GM19240 (cell line): Measurements from ENCODE around the gene TGM6.

Experiments used
- DNase-seq: peaks from one replicate; pipeline ENCODE4 v3.0.0; 2011; ENCODE audit warnings: low spot score; ENCODE audit not compliant: insufficient read length

The TGM6 gene

DNA sequence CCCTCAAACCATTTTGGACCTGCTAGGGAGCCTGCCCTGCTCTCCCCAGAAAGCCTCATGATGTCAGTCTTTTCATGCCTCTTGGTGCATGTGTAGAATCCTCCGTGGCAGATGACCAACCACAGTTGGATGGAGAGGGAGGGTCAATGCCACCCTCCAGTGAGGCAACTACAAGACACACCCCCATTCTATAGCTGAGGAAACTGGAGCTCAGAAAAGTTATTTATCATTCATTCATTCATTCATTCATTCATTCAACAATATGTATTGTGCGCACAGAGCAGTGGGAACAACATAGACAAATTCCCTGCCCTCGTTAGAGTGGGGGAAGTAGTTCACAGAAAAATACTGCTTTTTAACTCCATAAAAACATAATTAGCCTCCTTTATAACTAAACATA lies 73.1 kb downstream of the TGM6 start:
- no peak for DNase-seq

GRCh38 chr20:2455771-2456497 lies 75.2 kb downstream of the TGM6 start:
- no peak for DNase-seq

GRCh38 chr20:2458919-2459499 lies 78.3 kb downstream of the TGM6 start:
- DNase-seq, result no peak

- no peak for DNase-seq
These were observed 79.5 kb downstream of the TGM6 start for GRCh38 chr20:2459981-2460751.

- no peak for DNase-seq
These were observed 80.2 kb downstream of the TGM6 start for GRCh38 chr20:2460752-2461424.

GRCh38 chr20:2462484-2462883 lies 81.8 kb downstream of the TGM6 start:
- DNase-seq, result no peak

GRCh38 chr20:2463616-2464365 lies 83.1 kb downstream of the TGM6 start:
- no peak for DNase-seq

- no peak for DNase-seq
These were observed 84.4 kb downstream of the TGM6 start for GRCh38 chr20:2465100-2465499.

DNA sequence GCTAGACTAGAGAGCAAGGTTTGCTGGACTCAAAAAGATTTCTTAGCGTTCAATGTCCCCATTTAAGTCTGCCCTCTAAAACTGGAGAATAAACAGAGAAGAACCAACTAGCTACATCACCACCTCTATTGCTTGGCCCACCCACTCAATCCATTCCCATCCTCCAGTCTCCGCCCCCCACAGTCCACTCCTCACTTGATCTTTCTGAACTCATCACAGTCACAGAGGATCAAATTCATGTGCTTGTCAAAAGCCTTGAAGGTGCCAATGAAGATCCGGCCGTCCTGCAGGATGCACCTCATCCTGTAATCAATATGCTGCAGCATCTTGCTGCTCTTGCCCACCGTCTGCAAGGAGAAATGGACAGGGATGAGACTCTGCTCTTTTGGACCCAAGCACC lies 86.7 kb downstream of the TGM6 start:
- no peak for DNase-seq

DNA sequence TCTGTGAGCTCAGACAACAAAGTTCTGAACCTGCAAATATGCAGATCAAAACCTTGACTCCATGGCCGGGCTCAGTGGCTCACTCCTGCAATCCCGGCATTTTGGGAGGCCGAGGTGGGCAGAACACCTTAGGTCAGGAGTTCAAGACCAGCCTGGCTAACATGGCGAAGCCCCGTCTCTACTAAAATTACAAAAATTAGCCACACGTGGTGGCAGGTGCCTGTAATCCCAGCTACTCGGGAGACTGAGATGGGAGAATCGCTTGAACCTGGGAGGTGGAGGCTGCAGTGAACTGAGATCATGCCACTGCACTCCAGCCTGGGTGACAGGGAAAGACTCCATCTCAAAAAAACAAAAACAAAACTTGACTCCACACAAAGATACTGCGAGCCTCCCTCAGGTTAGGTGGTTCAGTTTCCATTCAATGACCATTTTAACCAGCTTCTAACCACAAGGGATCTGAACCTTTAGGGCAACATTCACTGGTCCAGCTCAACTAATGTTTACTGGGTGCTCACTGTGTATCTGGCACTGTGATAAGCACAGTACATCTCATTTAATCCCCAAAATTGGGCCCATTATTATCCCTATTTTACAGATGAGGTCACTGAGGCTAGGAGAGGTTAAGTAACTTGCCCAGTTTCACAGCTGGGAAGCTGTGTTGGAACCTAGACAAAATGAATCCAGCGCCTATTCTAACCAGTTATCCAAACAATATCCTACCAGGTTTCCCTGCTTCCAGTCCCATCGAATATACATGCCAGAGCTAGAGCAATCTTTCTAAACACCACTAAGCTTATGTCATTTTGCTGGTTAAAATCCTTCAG lies 88.1 kb downstream of the TGM6 start:
- DNase-seq, result no peak

- peak; percentile 62 for DNase-seq
These were observed 89.3 kb downstream of the TGM6 start for GRCh38 chr20:2469991-2470422.

DNA sequence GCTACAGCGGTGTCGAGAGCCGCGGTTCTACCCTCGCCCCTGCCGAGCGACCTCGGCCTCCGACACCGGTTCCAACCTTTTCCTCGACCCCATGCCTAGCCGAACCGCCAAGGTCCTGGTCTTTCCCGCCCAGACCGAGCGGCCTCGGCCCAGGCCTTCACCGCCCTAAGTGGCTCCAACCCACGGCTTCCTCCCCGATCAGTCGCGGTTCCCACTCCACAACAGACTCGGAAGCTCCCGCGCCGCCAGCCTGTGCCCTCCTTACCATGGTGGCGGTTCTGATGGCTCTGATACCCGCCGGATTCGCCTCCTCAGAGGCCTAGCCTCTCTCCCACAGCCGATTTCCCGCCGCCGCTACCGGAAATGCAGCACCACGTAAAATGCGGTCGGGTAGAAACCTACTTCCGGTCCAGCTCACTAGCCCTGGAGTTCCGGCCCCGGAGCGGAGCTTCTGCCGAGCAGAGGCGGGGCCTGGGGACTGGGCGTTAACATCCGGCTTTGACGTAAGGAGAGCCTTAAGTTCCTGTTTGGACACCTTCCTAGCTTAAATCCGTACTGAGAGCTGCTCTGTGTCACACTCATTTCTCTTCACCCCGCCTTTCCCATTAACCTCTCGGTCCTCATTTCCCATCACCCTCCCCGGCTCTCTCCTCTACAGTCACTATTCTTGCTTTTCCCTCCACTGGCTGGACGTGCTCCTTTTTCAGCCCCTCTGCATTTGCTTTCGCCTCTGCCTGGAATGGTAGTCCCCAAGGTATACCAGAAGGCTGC lies 89.9 kb downstream of the TGM6 start, which contains the start of gene SNRPB:
Gene SNRPB (minus strand): TSS at position 367 of the 771 bp plus-strand sequence. CDS start 99 bp downstream, at position 268.
- peak; percentile 94 for DNase-seq

DNA sequence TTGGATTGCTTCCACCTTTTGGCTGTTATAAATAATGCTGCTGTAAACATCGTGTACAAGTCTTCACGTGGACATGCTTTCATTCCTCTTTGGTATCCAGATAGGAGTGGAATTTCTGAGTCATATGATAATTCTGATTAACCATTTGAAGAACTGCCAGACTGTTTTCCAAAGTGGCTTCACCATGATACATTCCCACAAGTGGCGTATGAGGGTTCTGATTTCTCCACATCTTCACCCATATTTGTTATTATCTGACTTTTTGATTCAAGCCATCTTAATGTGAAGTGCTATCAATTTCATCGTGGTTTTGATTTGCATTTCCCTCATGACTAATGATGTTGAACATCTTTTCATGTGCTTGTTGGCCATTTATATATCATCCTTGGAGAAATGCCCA lies 92.8 kb downstream of the TGM6 start:
- no peak for DNase-seq

DNA sequence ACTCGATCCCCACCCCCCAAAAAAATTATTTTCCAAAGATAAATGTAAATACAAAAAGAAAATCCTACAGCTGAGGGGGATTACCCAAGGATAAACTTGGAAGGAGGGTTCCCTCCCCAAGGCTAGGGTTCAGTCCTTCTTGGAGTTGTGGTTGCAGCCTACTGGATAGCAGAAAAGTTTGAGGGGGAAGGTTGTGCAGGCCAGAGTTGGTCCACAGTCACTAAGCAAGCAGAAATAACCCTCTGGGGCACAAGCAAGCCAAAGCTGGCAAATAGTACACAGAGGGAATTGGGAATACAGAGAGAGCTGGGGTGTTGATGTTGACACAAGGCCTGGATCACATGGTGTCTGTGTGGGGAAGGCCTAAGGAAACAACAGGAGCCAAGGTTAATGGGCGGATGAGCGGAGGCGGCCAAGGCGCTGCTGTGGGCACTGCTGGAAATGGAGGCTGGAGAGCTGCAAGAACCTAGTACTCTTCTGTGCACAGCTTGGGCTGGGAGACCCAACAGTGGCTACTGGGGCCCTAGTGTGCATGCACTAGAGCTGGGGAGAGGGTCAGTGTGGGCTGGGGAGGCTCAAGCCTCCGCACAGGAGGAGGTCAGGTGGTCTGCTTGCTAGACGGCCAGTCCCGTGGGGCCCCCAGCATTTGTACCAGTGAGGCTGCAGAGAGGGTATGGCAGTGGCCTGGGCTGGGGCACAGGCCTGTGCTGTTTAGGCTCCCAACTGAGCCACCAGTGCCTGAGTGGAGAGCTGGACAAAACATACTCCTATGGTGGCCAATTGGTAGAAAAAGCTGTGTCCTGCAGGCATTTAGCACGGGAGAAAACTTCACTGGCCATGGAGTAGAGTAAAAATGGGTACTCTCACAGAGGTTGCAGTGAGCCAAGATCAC lies 95.4 kb downstream of the TGM6 start:
- DNase-seq, result no peak

GRCh38 chr20:2476742-2477615 lies 96.3 kb downstream of the TGM6 start:
- no peak for DNase-seq

GRCh38 chr20:2480381-2480780 lies 99.7 kb downstream of the TGM6 start:
- no peak for DNase-seq
